Gastroesophageal sphincter (tissue), 4 donors: ENCODE results near the gene VAPB. TPM values are rescaled to one million over a fixed set of nuclear protein-coding genes. Genes with fewer than 3 reads are reported as not detected.

ENCODE experiments used
- ATAC-seq: fragments of 150-250 bp; one replicate; pipeline ENCODE4 v1.9.1; 2016; ENCODE audit warnings: mild to moderate bottlenecking, moderate library complexity
- H3K27ac ChIP-seq, 4 donors: fragments of 200-600 bp; sonication (generic) in 3 of 4; 1 replicate in 3 of 4; 2 replicates in 1 of 4; pipeline ENCODE4 v1.5.1; 2016 to 2019
- H3K27me3 ChIP-seq: fragments of 200-600 bp; sonication (generic); one replicate; pipeline ENCODE4 v1.5.1; 2019
- H3K36me3 ChIP-seq, 2 donors: fragments of 200-600 bp; sonication (generic); one replicate each; pipeline ENCODE4 v1.5.1; 2019; ENCODE audit warnings: control low read depth in 1 of 2
- H3K4me1 ChIP-seq, 3 donors: fragments of 200-600 bp; sonication (generic); 1 replicate in 2 of 3; 2 replicates in 1 of 3; pipeline ENCODE4 v1.5.1; 2016 to 2019; ENCODE audit warnings: control low read depth in 2 of 3
- H3K4me3 ChIP-seq, 2 donors: fragments of 200-600 bp; sonication (generic); one replicate each; pipeline ENCODE4 v1.5.1; 2019; ENCODE audit warnings: mild to moderate bottlenecking in 1 of 2, moderate library complexity in 1 of 2
- H3K9me3 ChIP-seq, 3 donors: fragments of 200-600 bp; sonication (generic); one replicate each; pipeline ENCODE4 v1.5.1; 2017 to 2019; ENCODE audit warnings: control low read depth in 2 of 3
- CTCF ChIP-seq, 4 experiments: fragments of 200-600 bp in 2 of 4; fragments of 450-650 bp in 2 of 4; sonication (generic) in 1 of 4; IDR thresholded peaks; one replicate each; pipeline ENCODE4 v1.5.1; 2017 to 2019; ENCODE audit warnings: antibody characterized with exemption in 4 of 4, mild to moderate bottlenecking in 2 of 4, moderate library complexity in 2 of 4
- EP300 ChIP-seq: sonication (generic); formaldehyde crosslinking; IDR thresholded peaks from one replicate; pipeline ENCODE4 v1.6.1; 2017; ENCODE audit warnings: antibody characterized with exemption, mild to moderate bottlenecking
- POLR2A ChIP-seq, 2 donors: fragments of 450-650 bp; IDR thresholded peaks; one replicate each; pipeline ENCODE4 v1.6.1; 2017; ENCODE audit warnings: antibody characterized with exemption in 2 of 2, mild to moderate bottlenecking in 2 of 2, moderate library complexity in 1 of 2
- POLR2AphosphoS5 ChIP-seq: sonication (generic); formaldehyde crosslinking; IDR thresholded peaks from one replicate; pipeline ENCODE4 v1.6.1; 2017; ENCODE audit warnings: antibody characterized with exemption
- WGBS, 2 donors: methylation state at CpG; one replicate each; pipeline ENCODE4 v1.1.5; 2018; ENCODE audit warnings: low coverage in 1 of 2; 5-methylcytosine and 5-hydroxymethylcytosine counted together
- total RNA-seq, 4 donors: library from RNA; depleted of rRNA; stranded (reverse); fragments of >200 nt; gene quantifications; one replicate each; pipeline ENCODE4 v1.1.0, GENCODE V29; 2016

The VAPB gene
- total RNA-seq, 4 donors from 2014 or later: 30.4 to 43.1 (median 35.9) TPM

GRCh38 chr20:58390659-58391035 lies 1.6 kb downstream of the VAPB start:
- TF ChIP-seq CTCF (IDR thresholded peaks at IDR 0.05): no peak
- no peak for TF ChIP-seq POLR2AphosphoS5
- TF ChIP-seq POLR2A (IDR thresholded peaks at IDR 0.05): no peak
- no peak for TF ChIP-seq EP300
- no peaks in the 10 kb centered on the region for H3K9me3 ChIP-seq
- peak overlapping the region in 1 of 2 donors; percentile 95 for H3K4me3 ChIP-seq
- WGBS, 2 donors: 95 to 98% methylated on average over 6 to 8 of the region's 8 CpGs
- peaks cover 0 to 3% of the 10 kb centered on the region in 2 donors for H3K36me3 ChIP-seq
- ATAC-seq: no peak
- H3K4me1 ChIP-seq: peaks cover 7 to 57% (median 18%) of the 10 kb centered on the region in 3 donors
- H3K27me3 ChIP-seq: no peaks in the 10 kb centered on the region
- H3K27ac ChIP-seq: peak overlapping the region in 1 of 4 donors; percentile 98

- no peak overlapping the region for H3K4me3 ChIP-seq
- 73 to 80% methylated on average over 3 to 4 of the region's 4 CpGs for WGBS, 2 donors
- no peak overlapping the region for H3K27ac ChIP-seq
- peaks cover 7 to 72% (median 18%) of the 10 kb centered on the region in 3 donors for H3K4me1 ChIP-seq
- H3K27me3 ChIP-seq: no peaks in the 10 kb centered on the region
- H3K36me3 ChIP-seq: peaks cover 0 to 3% of the 10 kb centered on the region in 2 donors
- TF ChIP-seq POLR2A (IDR thresholded peaks at IDR 0.05) (no peak), EP300 (no peak), CTCF (IDR thresholded peaks at IDR 0.05) (no peak), POLR2AphosphoS5 (no peak)
- no peaks in the 10 kb centered on the region for H3K9me3 ChIP-seq
- ATAC-seq: no peak
Measured at GRCh38 chr20:58392286-58392685, 3.3 kb downstream of the VAPB start.

GRCh38 chr20:58393299-58393698 lies 4.3 kb downstream of the VAPB start:
- no peak for ATAC-seq
- Histone ChIP-seq H3K27ac (no peak overlapping the region), H3K4me3 (no peak overlapping the region), H3K27me3 (no peaks in the 10 kb centered on the region), H3K4me1 (peaks cover 7 to 83% (median 21%) of the 10 kb centered on the region in 3 donors), H3K9me3 (no peaks in the 10 kb centered on the region), H3K36me3 (peaks cover 0 to 3% of the 10 kb centered on the region in 2 donors)
- TF ChIP-seq CTCF (IDR thresholded peaks at IDR 0.05) (no peak), EP300 (no peak), POLR2A (IDR thresholded peaks at IDR 0.05) (no peak), POLR2AphosphoS5 (no peak)
- WGBS, 2 donors: 43 to 86% methylated on average over 1 to 3 of the region's 3 CpGs

- Histone ChIP-seq H3K4me1 (peaks cover 7 to 96% (median 29%) of the 10 kb centered on the region in 3 donors), H3K27me3 (no peaks in the 10 kb centered on the region)
- no peak for ATAC-seq
Measured at GRCh38 chr20:58394801-58395200, 5.8 kb downstream of the VAPB start.

More at GRCh38 chr20:58394801-58395200, 5.8 kb downstream of the VAPB start:
- WGBS, 2 donors: 66 to 69% methylated on average over 4 of the region's 4 CpGs
- peaks cover 0 to 3% of the 10 kb centered on the region in 2 donors for H3K36me3 ChIP-seq
- TF ChIP-seq POLR2AphosphoS5 (no peak), POLR2A (IDR thresholded peaks at IDR 0.05) (no peak), EP300 (no peak), CTCF (IDR thresholded peaks at IDR 0.05) (no peak)
- no peak overlapping the region for H3K27ac ChIP-seq
- no peaks in the 10 kb centered on the region for H3K9me3 ChIP-seq
- H3K4me3 ChIP-seq: no peak overlapping the region
